DMS 273 (cell line): Measurements from ENCODE around the gene PAPOLA.
A peak's percentile ranks its signal among the peaks of the same experiment; 100 is the strongest.

Source experiments
- DNase-seq: peaks from one replicate; lab custom pipeline; 2025; ENCODE audit not compliant: unreplicated experiment; lab: John Stamatoyannopoulos, UW

PAPOLA gene

GRCh38 chr14:96584907-96585671, 82.9 kb downstream of the PAPOLA start:
- no peak for DNase-seq

- no peak for DNase-seq
Observed at GRCh38 chr14:96585672-96586013, 83.5 kb downstream of the PAPOLA start.

- DNase-seq, result no peak
Observed at GRCh38 chr14:96586056-96586455, 83.9 kb downstream of the PAPOLA start.

GRCh38 chr14:96586921-96587822, 85.0 kb downstream of the PAPOLA start:
- DNase-seq, result no peak

GRCh38 chr14:96587823-96588385, 85.7 kb downstream of the PAPOLA start:
- DNase-seq, result no peak

GRCh38 chr14:96588410-96589257, 86.5 kb downstream of the PAPOLA start:
- DNase-seq, result no peak

- no peak for DNase-seq
Observed at GRCh38 chr14:96589577-96589976, 87.4 kb downstream of the PAPOLA start.

- no peak for DNase-seq
Observed at GRCh38 chr14:96590190-96590864, 88.1 kb downstream of the PAPOLA start.

- DNase-seq, result no peak
Observed at GRCh38 chr14:96592591-96593386, 90.6 kb downstream of the PAPOLA start.

GRCh38 chr14:96594961-96595360, 92.8 kb downstream of the PAPOLA start:
- no peak for DNase-seq

GRCh38 chr14:96597680-96598079, 95.5 kb downstream of the PAPOLA start:
- no peak for DNase-seq

- DNase-seq, result peak; percentile 71
Observed at GRCh38 chr14:96598332-96598928, 96.2 kb downstream of the PAPOLA start.

- DNase-seq, result no peak
Observed at GRCh38 chr14:96599076-96599475, 96.9 kb downstream of the PAPOLA start.

GRCh38 chr14:96602186-96602585, 100.0 kb downstream of the PAPOLA start:
- DNase-seq, result no peak

GRCh38 chr14:96603350-96604255, 101.4 kb downstream of the PAPOLA start:
- DNase-seq, result no peak

- DNase-seq, result peak; percentile 71
Observed at GRCh38 chr14:96614481-96614881, 112.3 kb downstream of the PAPOLA start.

- DNase-seq, result peak; percentile 36
Observed at GRCh38 chr14:96616161-96616721, 114.1 kb downstream of the PAPOLA start.
